Measurements from ENCODE around the gene NOL9.

Gene NOL9

GRCh38 chr1:6486433-6487011 is 67.8 kb downstream of the NOL9 start:
- peak; percentile 73 for DNase-seq

- DNase-seq, result no peak
These were observed 68.9 kb downstream of the NOL9 start for GRCh38 chr1:6485168-6486101.

- DNase-seq, result no peak
These were observed 69.5 kb downstream of the NOL9 start for GRCh38 chr1:6484826-6485167.

GRCh38 chr1:6483761-6484117 is 70.6 kb downstream of the NOL9 start:
- DNase-seq, result no peak

GRCh38 chr1:6483017-6483760 is 71.1 kb downstream of the NOL9 start:
- DNase-seq, result peak; percentile 47

- DNase-seq, result peak; percentile 19
These were observed 72.5 kb downstream of the NOL9 start for GRCh38 chr1:6481820-6482219.

- peak; percentile 18 for DNase-seq
These were observed 77.1 kb downstream of the NOL9 start for GRCh38 chr1:6477039-6477820.

- no peak for DNase-seq
These were observed 77.8 kb downstream of the NOL9 start for GRCh38 chr1:6476483-6476882.

- DNase-seq, result peak; percentile 53
These were observed 78.8 kb downstream of the NOL9 start for GRCh38 chr1:6475381-6476133.

GRCh38 chr1:6474815-6475282 is 79.5 kb downstream of the NOL9 start:
- no peak for DNase-seq

- DNase-seq, result peak; percentile 35
These were observed 80.1 kb downstream of the NOL9 start for GRCh38 chr1:6473974-6474814.

- DNase-seq, result no peak
These were observed 81.2 kb downstream of the NOL9 start for GRCh38 chr1:6473156-6473555.

- no peak for DNase-seq
These were observed 81.9 kb downstream of the NOL9 start for GRCh38 chr1:6472391-6472790.

GRCh38 chr1:6471970-6472368 is 82.3 kb downstream of the NOL9 start:
- no peak for DNase-seq

Data from NCI-H2171 treated with DMSO at 0.1 percent for 48 hours (cell line).